Tibial nerve (tissue), 4 donors: ENCODE data around the gene LBH. TPM values are rescaled to one million over a fixed set of nuclear protein-coding genes. Genes with fewer than 3 reads are reported as not detected.

ENCODE experiments used
- DNase-seq, 2 donors: peaks; one replicate each; pipeline ENCODE4 v3.0.0-alpha.2; 2019; ENCODE audit warnings: low spot score in 2 of 2
- H3K27ac ChIP-seq, 4 donors: fragments of 200-600 bp; sonication (generic) in 3 of 4; one replicate each; pipeline ENCODE4 v1.5.1; 2017 to 2019; ENCODE audit warnings: mild to moderate bottlenecking in 1 of 4
- H3K27me3 ChIP-seq, 2 donors: fragments of 200-600 bp; sonication (generic) in 1 of 2; one replicate each; pipeline versions ENCODE4 v1.5.1 to v1.6.0; 2017 to 2019
- H3K36me3 ChIP-seq, 3 donors: fragments of 200-600 bp; sonication (generic); one replicate each; pipeline ENCODE4 v1.5.1; 2018 to 2019
- H3K4me1 ChIP-seq, 4 donors: fragments of 200-600 bp; sonication (generic) in 3 of 4; one replicate each; pipeline ENCODE4 v1.5.1; 2017 to 2019
- H3K4me3 ChIP-seq, 4 donors: fragments of 200-600 bp; sonication (generic) in 3 of 4; one replicate each; pipeline ENCODE4 v1.5.1; 2017 to 2019; ENCODE audit warnings: mild to moderate bottlenecking in 1 of 4, moderate library complexity in 1 of 4
- H3K9me3 ChIP-seq, 4 donors: fragments of 200-600 bp; sonication (generic) in 3 of 4; one replicate each; pipeline ENCODE4 v1.5.1; 2017 to 2019
- CTCF ChIP-seq, 5 experiments: fragments of 200-600 bp in 3 of 5; fragments of 450-650 bp in 2 of 5; sonication (generic) in 3 of 5; IDR thresholded peaks; one replicate each; pipeline ENCODE4 v1.5.1; 2016 to 2019; ENCODE audit warnings: antibody characterized with exemption in 5 of 5, mild to moderate bottlenecking in 3 of 5, moderate library complexity in 2 of 5
- EP300 ChIP-seq, 2 donors: sonication (generic); formaldehyde crosslinking; IDR thresholded peaks; one replicate each; pipeline ENCODE4 v1.6.1; 2017; ENCODE audit warnings: antibody characterized with exemption in 2 of 2, mild to moderate bottlenecking in 1 of 2
- POLR2A ChIP-seq, 2 donors: fragments of 450-650 bp; IDR thresholded peaks; one replicate each; pipeline ENCODE4 v1.6.1; 2017; ENCODE audit warnings: antibody characterized with exemption in 2 of 2, mild to moderate bottlenecking in 2 of 2, moderate library complexity in 2 of 2
- WGBS, 2 donors: methylation state at CpG; one replicate each; pipeline ENCODE4 v1.1.5; 2018; 5-methylcytosine and 5-hydroxymethylcytosine counted together
- total RNA-seq, 4 donors: library from RNA; depleted of rRNA; stranded (reverse); fragments of >200 nt; gene quantifications; one replicate each; pipeline ENCODE4 v1.1.0, GENCODE V29; 2016

Gene LBH
- total RNA-seq, 4 donors from 2014 or later, result 12.7 to 31.6 (median 21.5) TPM

GRCh38 chr2:30273574-30273929 is 42.2 kb downstream of the LBH start:
- TF ChIP-seq POLR2A (IDR thresholded peaks at IDR 0.05), result no peak
- no peak for TF ChIP-seq CTCF (IDR thresholded peaks at IDR 0.05)
- no peak for TF ChIP-seq EP300 (IDR thresholded peaks at IDR 0.05)

GRCh38 chr2:30275256-30275655 is 43.9 kb downstream of the LBH start:
- WGBS, 2 donors, result 84 to 88% methylated on average over 3 of the region's 3 CpGs
- Histone ChIP-seq H3K27me3 (no peaks in the 10 kb centered on the region), H3K9me3 (no peaks in the 10 kb centered on the region), H3K4me3 (no peak overlapping the region), H3K27ac (no peak overlapping the region), H3K36me3 (no peaks in the 10 kb centered on the region), H3K4me1 (peaks cover 0 to 10% (median 4%) of the 10 kb centered on the region in 4 donors)
- no peak for DNase-seq
- TF ChIP-seq EP300 (IDR thresholded peaks at IDR 0.05) (no peak), POLR2A (IDR thresholded peaks at IDR 0.05) (no peak), CTCF (IDR thresholded peaks at IDR 0.05) (no peak)

More at GRCh38 chr2:30273574-30273929, 42.2 kb downstream of the LBH start:
- Histone ChIP-seq H3K4me3 (no peak overlapping the region), H3K27ac (no peak overlapping the region), H3K4me1 (peaks cover 0 to 10% (median 4%) of the 10 kb centered on the region in 4 donors), H3K36me3 (no peaks in the 10 kb centered on the region), H3K9me3 (no peaks in the 10 kb centered on the region), H3K27me3 (no peaks in the 10 kb centered on the region)
- DNase-seq, result no peak
- WGBS, 2 donors, result 62 to 78% methylated on average over 3 of the region's 3 CpGs

GRCh38 chr2:30276455-30276911 is 45.1 kb downstream of the LBH start:
- Histone ChIP-seq H3K27me3 (no peaks in the 10 kb centered on the region), H3K27ac (no peak overlapping the region), H3K4me1 (peaks cover 0 to 10% (median 4%) of the 10 kb centered on the region in 4 donors), H3K36me3 (no peaks in the 10 kb centered on the region), H3K9me3 (no peaks in the 10 kb centered on the region), H3K4me3 (no peak overlapping the region)
- WGBS, 2 donors, result 79 to 84% methylated on average over 4 of the region's 4 CpGs
- no peak for DNase-seq
- TF ChIP-seq EP300 (IDR thresholded peaks at IDR 0.05) (no peak), POLR2A (IDR thresholded peaks at IDR 0.05) (no peak), CTCF (IDR thresholded peaks at IDR 0.05) (no peak)

- Histone ChIP-seq H3K27ac (no peak overlapping the region), H3K27me3 (no peaks in the 10 kb centered on the region), H3K9me3 (no peaks in the 10 kb centered on the region), H3K4me1 (peaks cover 0 to 10% (median 4%) of the 10 kb centered on the region in 4 donors), H3K36me3 (no peaks in the 10 kb centered on the region), H3K4me3 (no peak overlapping the region)
- WGBS, 2 donors, result 83 to 92% methylated on average over 3 of the region's 3 CpGs
- no peak for DNase-seq
- TF ChIP-seq CTCF (IDR thresholded peaks at IDR 0.05) (no peak), EP300 (IDR thresholded peaks at IDR 0.05) (no peak), POLR2A (IDR thresholded peaks at IDR 0.05) (no peak)
These were observed 46.2 kb downstream of the LBH start for GRCh38 chr2:30277582-30277981.

- no peak overlapping the region for H3K4me3 ChIP-seq
- H3K36me3 ChIP-seq, result no peaks in the 10 kb centered on the region
- DNase-seq, result no peak
- H3K9me3 ChIP-seq, result no peaks in the 10 kb centered on the region
- H3K27me3 ChIP-seq, result no peaks in the 10 kb centered on the region
- no peak overlapping the region for H3K27ac ChIP-seq
- peaks cover 0 to 3% (median under 1%) of the 10 kb centered on the region in 4 donors for H3K4me1 ChIP-seq
- TF ChIP-seq EP300 (IDR thresholded peaks at IDR 0.05), result no peak
- TF ChIP-seq CTCF (IDR thresholded peaks at IDR 0.05), result no peak
- no peak for TF ChIP-seq POLR2A (IDR thresholded peaks at IDR 0.05)
- WGBS, 2 donors, result 79 to 92% methylated on average over 1 of the region's 1 CpG
These were observed 47.1 kb downstream of the LBH start for GRCh38 chr2:30278419-30278818.
